Activated T-cell treated with anti-CD3 and anti-CD28 coated beads, Interleukin-2, amount 50 U/mL, for 24 hours (primary cell): ENCODE results near the gene CYP2D6.
"Not testable (repeated sequence)": the region's sequence is repeated elsewhere in the genome, so short reads cannot be mapped to it uniquely, and the experiment has no call there.

ENCODE experiments used
- DNase-seq: peaks from one replicate; pipeline ENCODE4 v3.0.0-alpha.2; 2020
- H3K27ac Mint-ChIP-seq: 2 replicates; pipeline ENCODE4 v1.8.0; 2020; ENCODE audit warnings: mild to moderate bottlenecking, mixed read lengths
- H3K27me3 Mint-ChIP-seq: 2 replicates; pipeline ENCODE4 v1.8.0; 2020; ENCODE audit warnings: mixed read lengths
- H3K36me3 Mint-ChIP-seq: 2 replicates; pipeline ENCODE4 v1.8.0; 2020; ENCODE audit warnings: low read depth, mixed read lengths
- H3K4me1 Mint-ChIP-seq: 2 replicates; pipeline ENCODE4 v1.8.0; 2020; ENCODE audit warnings: low read depth, mixed read lengths
- H3K4me3 Mint-ChIP-seq: 2 replicates; pipeline ENCODE4 v1.8.0; 2020; ENCODE audit warnings: mild to moderate bottlenecking, moderate library complexity, mixed read lengths
- H3K9me3 Mint-ChIP-seq: 2 replicates; pipeline ENCODE4 v1.8.0; 2020; ENCODE audit warnings: mixed read lengths

Gene CYP2D6

DNA sequence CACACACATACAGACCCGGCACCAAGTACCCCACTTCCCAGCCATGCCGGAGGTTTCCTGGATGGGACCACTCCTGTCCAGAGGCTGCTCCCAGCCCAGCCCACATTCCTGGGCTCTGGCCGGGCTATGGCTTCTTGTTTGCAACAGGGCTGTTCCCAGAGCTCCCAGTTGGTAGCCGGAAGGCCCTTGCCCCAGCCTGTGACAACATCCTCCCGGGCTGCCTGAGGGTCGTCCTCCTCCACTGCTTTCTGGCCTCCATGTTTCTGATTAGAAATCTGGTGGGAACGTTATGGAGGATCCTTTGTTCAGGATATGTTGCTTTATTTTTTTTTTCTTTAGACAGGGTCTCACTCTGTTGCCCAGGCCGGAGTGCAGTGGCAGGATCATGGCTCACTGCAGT is 952 bp upstream of the CYP2D6 start:
- Mint-ChIP-seq H3K36me3 (no peaks in the 10 kb centered on the region), H3K4me3 (no peak overlapping the region), H3K9me3 (no peaks in the 10 kb centered on the region), H3K27me3 (no peaks in the 10 kb centered on the region), H3K4me1 (no peaks in the 10 kb centered on the region), H3K27ac (no peak overlapping the region)
- no peak for DNase-seq

GRCh38 chr22:42130182-42130581 is 428 bp downstream of the CYP2D6 start:
- not testable (repeated sequence) for H3K4me3 Mint-ChIP-seq, H3K36me3 Mint-ChIP-seq, H3K4me1 Mint-ChIP-seq, H3K27ac Mint-ChIP-seq, H3K27me3 Mint-ChIP-seq, H3K9me3 Mint-ChIP-seq, DNase-seq

GRCh38 chr22:42128776-42129694 is 1.6 kb downstream of the CYP2D6 start:
- not testable (repeated sequence) for H3K27me3 Mint-ChIP-seq, H3K4me1 Mint-ChIP-seq, H3K4me3 Mint-ChIP-seq, DNase-seq, H3K9me3 Mint-ChIP-seq, H3K36me3 Mint-ChIP-seq
- peak overlapping the region; percentile 44 for H3K27ac Mint-ChIP-seq

DNA sequence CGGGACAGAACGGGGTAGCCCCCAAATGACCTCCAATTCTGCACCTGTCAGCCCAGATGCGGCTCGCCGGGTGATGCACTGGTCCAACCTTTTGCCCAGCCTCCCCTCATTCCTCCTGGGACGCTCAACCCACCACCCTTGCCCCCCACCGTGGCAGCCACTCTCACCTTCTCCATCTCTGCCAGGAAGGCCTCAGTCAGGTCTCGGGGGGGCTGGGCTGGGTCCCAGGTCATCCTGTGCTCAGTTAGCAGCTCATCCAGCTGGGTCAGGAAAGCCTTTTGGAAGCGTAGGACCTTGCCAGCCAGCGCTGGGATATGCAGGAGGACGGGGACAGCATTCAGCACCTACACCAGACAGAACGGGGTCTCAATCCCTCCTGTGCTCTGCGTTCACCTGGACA is 2.6 kb downstream of the CYP2D6 start:
- not testable (repeated sequence) for H3K4me3 Mint-ChIP-seq, DNase-seq, H3K36me3 Mint-ChIP-seq, H3K9me3 Mint-ChIP-seq, H3K27ac Mint-ChIP-seq, H3K27me3 Mint-ChIP-seq, H3K4me1 Mint-ChIP-seq

DNA sequence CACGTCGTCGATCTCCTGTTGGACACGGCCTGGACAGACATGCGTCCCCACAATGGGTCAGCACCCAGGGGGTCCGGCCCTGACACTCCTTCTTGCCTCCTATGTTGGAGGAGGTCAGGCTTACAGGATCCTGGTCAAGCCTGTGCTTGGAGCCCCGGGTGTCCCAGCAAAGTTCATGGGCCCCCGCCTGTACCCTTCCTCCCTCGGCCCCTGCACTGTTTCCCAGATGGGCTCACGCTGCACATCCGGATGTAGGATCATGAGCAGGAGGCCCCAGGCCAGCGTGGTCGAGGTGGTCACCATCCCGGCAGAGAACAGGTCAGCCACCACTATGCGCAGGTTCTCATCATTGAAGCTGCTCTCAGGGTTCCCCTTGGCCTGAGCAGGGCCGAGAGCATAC is 3.0 kb downstream of the CYP2D6 start:
- no peaks in the 10 kb centered on the region for H3K4me1 Mint-ChIP-seq
- no peak overlapping the region for H3K4me3 Mint-ChIP-seq
- no peak overlapping the region for H3K27ac Mint-ChIP-seq
- no peak for DNase-seq
- H3K27me3 Mint-ChIP-seq, result no peaks in the 10 kb centered on the region
- no peaks in the 10 kb centered on the region for H3K9me3 Mint-ChIP-seq
- H3K36me3 Mint-ChIP-seq, result peaks cover 2% of the 10 kb centered on the region

GRCh38 chr22:42123529-42123928 is 7.1 kb downstream of the CYP2D6 start:
- not testable (repeated sequence) for H3K27me3 Mint-ChIP-seq, H3K9me3 Mint-ChIP-seq, H3K4me3 Mint-ChIP-seq, H3K27ac Mint-ChIP-seq, H3K36me3 Mint-ChIP-seq, DNase-seq
- peaks cover 36% of the 10 kb centered on the region for H3K4me1 Mint-ChIP-seq

GRCh38 chr22:42120231-42121021 is 10.2 kb downstream of the CYP2D6 start:
- H3K4me3 Mint-ChIP-seq, result peak overlapping the region; percentile 68
- peak overlapping the region; percentile 94 for H3K27ac Mint-ChIP-seq
- peak; percentile 58 for DNase-seq
- not testable (repeated sequence) for H3K9me3 Mint-ChIP-seq, H3K36me3 Mint-ChIP-seq, H3K27me3 Mint-ChIP-seq
- peaks cover 36% of the 10 kb centered on the region for H3K4me1 Mint-ChIP-seq

GRCh38 chr22:42116848-42117424 is 13.7 kb downstream of the CYP2D6 start:
- no peak overlapping the region for H3K4me3 Mint-ChIP-seq
- H3K9me3 Mint-ChIP-seq, result peaks cover 9% of the 10 kb centered on the region
- H3K36me3 Mint-ChIP-seq, result peaks cover 15% of the 10 kb centered on the region
- peaks cover 30% of the 10 kb centered on the region for H3K4me1 Mint-ChIP-seq
- no peak for DNase-seq
- no peaks in the 10 kb centered on the region for H3K27me3 Mint-ChIP-seq
- no peak overlapping the region for H3K27ac Mint-ChIP-seq

DNA sequence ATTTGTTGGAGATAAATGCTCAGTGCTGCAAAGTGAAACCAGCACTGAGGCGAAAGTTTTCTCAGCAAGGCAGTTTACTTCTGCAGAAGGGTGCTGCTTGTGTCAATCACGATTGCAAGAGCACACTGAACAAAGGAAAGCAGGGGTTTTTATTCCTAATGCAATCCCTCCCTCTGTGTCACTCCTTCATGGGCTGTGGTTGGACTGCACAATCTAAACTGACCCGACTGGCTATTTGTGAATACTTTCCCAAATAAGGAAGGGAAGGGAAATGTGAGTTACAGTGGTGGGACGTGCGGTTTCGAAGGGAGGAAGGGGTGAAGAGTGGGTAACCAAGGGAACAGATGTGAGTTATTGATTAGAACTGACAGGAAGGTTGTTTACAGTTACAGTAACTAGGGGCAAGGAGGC is 15.2 kb downstream of the CYP2D6 start:
- H3K27me3 Mint-ChIP-seq, DNase-seq, H3K27ac Mint-ChIP-seq, H3K9me3 Mint-ChIP-seq, H3K4me3 Mint-ChIP-seq: not testable (repeated sequence)
- Mint-ChIP-seq H3K4me1 (peaks cover 16% of the 10 kb centered on the region), H3K36me3 (peaks cover 15% of the 10 kb centered on the region)

DNA sequence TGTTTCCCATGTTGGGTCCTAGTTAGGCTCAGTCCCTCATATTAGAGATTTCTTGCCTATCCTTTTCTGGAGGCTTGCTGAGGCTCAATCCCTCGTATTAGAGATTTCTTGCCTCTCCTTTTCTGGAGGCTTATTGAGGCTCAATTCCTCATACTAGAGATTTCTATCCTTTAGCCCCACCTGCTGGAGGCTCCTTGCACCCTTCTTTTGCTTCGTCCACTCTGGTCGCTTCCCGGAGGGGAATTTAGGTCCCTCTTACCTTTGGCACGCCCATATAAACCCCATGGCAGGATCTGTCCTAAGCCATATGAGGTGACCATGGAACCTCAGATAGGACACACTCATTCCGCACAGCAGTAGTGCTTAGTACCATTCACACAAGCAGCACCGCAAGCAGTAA is 15.9 kb downstream of the CYP2D6 start:
- DNase-seq, result no peak

GRCh38 chr22:42112793-42113192 is 17.8 kb downstream of the CYP2D6 start:
- H3K9me3 Mint-ChIP-seq, H3K4me3 Mint-ChIP-seq, DNase-seq, H3K4me1 Mint-ChIP-seq, H3K27me3 Mint-ChIP-seq, H3K27ac Mint-ChIP-seq: not testable (repeated sequence)
- peaks cover 19% of the 10 kb centered on the region for H3K36me3 Mint-ChIP-seq

More for the DNA sequence above, 15.9 kb downstream of the CYP2D6 start:
- Mint-ChIP-seq H3K4me3 (no peak overlapping the region), H3K9me3 (peaks cover 9% of the 10 kb centered on the region), H3K27ac (no peak overlapping the region), H3K36me3 (peaks cover 15% of the 10 kb centered on the region), H3K4me1 (peaks cover 9% of the 10 kb centered on the region), H3K27me3 (no peaks in the 10 kb centered on the region)

GRCh38 chr22:42111798-42112197 is 18.8 kb downstream of the CYP2D6 start:
- H3K4me3 Mint-ChIP-seq, result no peak overlapping the region
- no peaks in the 10 kb centered on the region for H3K27me3 Mint-ChIP-seq
- peaks cover 9% of the 10 kb centered on the region for H3K9me3 Mint-ChIP-seq
- H3K36me3 Mint-ChIP-seq, result peaks cover 21% of the 10 kb centered on the region
- H3K4me1 Mint-ChIP-seq, result no peaks in the 10 kb centered on the region
- DNase-seq, result no peak
- H3K27ac Mint-ChIP-seq, result no peak overlapping the region

DNA sequence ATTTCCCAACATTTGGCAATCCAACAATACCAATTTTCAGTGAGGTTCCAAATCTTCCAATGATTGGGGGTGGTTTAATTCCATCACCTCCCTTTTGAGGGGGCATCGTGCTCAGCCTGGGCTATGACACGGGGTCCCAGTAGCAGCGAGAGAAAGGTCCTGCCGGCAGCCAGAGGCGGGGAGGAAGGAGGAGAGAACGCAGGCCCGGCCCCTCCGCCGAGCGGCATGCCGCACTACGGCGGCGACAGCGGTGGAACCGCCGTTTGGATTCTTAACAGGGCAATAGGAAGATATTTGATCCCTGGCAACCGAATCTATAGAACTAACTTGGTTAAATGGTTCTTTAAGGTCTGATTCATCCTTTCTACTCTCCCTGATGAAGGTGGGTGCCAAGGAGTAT is 21.8 kb downstream of the CYP2D6 start:
- Mint-ChIP-seq H3K4me1 (no peaks in the 10 kb centered on the region), H3K27me3 (no peaks in the 10 kb centered on the region), H3K36me3 (peaks cover 19% of the 10 kb centered on the region), H3K27ac (no peak overlapping the region), H3K4me3 (no peak overlapping the region), H3K9me3 (peaks cover 6% of the 10 kb centered on the region)
- DNase-seq, result no peak

DNA sequence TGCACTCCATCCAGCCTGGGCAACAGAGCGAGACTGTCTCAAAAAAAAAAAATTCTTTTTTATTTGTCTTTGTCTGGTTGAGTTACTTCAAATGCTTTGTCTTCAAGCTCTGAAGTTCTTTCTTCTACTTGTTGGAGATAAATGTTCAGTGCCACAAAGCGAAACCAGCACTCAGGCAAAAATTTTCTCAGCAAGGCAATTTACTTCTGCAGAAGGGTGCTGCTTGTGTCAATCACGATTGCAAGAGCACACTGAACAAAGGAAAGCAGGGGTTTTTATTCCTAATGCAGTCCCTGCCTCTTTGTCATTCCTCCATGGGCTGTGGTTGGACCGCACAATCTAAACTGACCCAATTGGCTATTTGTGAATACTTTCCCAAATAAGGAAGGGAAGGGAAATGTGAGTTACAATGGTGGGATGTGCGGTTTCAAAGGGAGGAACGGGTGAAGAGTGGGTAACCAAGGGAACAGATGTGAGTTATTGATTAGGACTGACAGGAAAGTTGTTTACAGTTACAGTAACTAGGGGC is 26.2 kb downstream of the CYP2D6 start:
- not testable (repeated sequence) for H3K27me3 Mint-ChIP-seq, H3K4me3 Mint-ChIP-seq, H3K27ac Mint-ChIP-seq, H3K4me1 Mint-ChIP-seq, DNase-seq
- peaks cover 48% of the 10 kb centered on the region for H3K36me3 Mint-ChIP-seq
- H3K9me3 Mint-ChIP-seq, result peaks cover 14% of the 10 kb centered on the region
